Pericardium fibroblast (primary cell): ENCODE measurements around the gene CAB39. TPM values are rescaled to one million over a fixed set of nuclear protein-coding genes. Genes with fewer than 3 reads are reported as not detected.

Source experiments
- total RNA-seq: library from RNA; depleted of rRNA; stranded (reverse); fragments of >200 nt; gene quantifications from 2 replicates; pipeline ENCODE4 v1.2.3, GENCODE V29; 2015

Gene CAB39
- total RNA-seq, result 27.9 and 28.3 TPM in 2 replicates

GRCh38 chr2:230712443-230713330, at the start of gene CAB39:
TSS of gene CAB39 (plus strand) at chr2:230712842. CDS start at chr2:230760002, 47,160 bp downstream.

GRCh38 chr2:230864605-230865306, 152.1 kb downstream of the CAB39 start, which contains the start of gene ITM2C:
TSS of gene ITM2C (plus strand) at chr2:230864942. CDS start at chr2:230865026, 84 bp downstream.

Other genes with a start within 250 kb of the CAB39 start
- 127 and 220 TPM in 2 replicates for gene ITM2C, start 152.1 kb downstream of the CAB39 start, total RNA-seq
- gene GPR55, start 212.4 kb downstream of the CAB39 start, total RNA-seq, result not detected in 2 replicates